ENCODE data around the gene MPC1. TPM values are rescaled to one million over a fixed set of nuclear protein-coding genes. Genes with fewer than 3 reads are reported as not detected.
A peak's percentile ranks its signal among the peaks of the same experiment; 100 is the strongest.

The MPC1 gene
- total RNA-seq, 1 donor from 2014 or later, result 17.0 TPM

GRCh38 chr6:166323395-166323794, 59.3 kb downstream of the MPC1 start:
- Mint-ChIP-seq H3K9me3 (ENCODE audit: unreplicated experiment) (no peaks in the 10 kb centered on the region), H3K4me1 (ENCODE audit: low read depth, unreplicated experiment) (peaks cover 8% of the 10 kb centered on the region), H3K27ac (ENCODE audit: unreplicated experiment) (no peak overlapping the region), H3K27me3 (ENCODE audit: unreplicated experiment) (peaks cover 3% of the 10 kb centered on the region), H3K36me3 (ENCODE audit: unreplicated experiment) (no peaks in the 10 kb centered on the region), H3K4me3 (ENCODE audit: unreplicated experiment) (no peak overlapping the region)
- no peak for TF ChIP-seq CTCF (IDR thresholded peaks at IDR 0.05; ENCODE audit: partially characterized antibody, unreplicated experiment)
- DNase-seq, result no peak

GRCh38 chr6:166318649-166319600, 63.8 kb downstream of the MPC1 start:
- peak overlapping the region; percentile 44 for H3K27ac Mint-ChIP-seq (ENCODE audit: unreplicated experiment)
- DNase-seq, result no peak
- no peaks in the 10 kb centered on the region for H3K36me3 Mint-ChIP-seq (ENCODE audit: unreplicated experiment)
- H3K4me3 Mint-ChIP-seq (ENCODE audit: unreplicated experiment), result no peak overlapping the region
- no peaks in the 10 kb centered on the region for H3K9me3 Mint-ChIP-seq (ENCODE audit: unreplicated experiment)
- no peak for TF ChIP-seq CTCF (IDR thresholded peaks at IDR 0.05; ENCODE audit: partially characterized antibody, unreplicated experiment)
- peaks cover 3% of the 10 kb centered on the region for H3K4me1 Mint-ChIP-seq (ENCODE audit: low read depth, unreplicated experiment)
- peaks cover 3% of the 10 kb centered on the region for H3K27me3 Mint-ChIP-seq (ENCODE audit: unreplicated experiment)

- no peaks in the 10 kb centered on the region for H3K9me3 Mint-ChIP-seq (ENCODE audit: unreplicated experiment)
- no peak for DNase-seq
- no peak overlapping the region for H3K27ac Mint-ChIP-seq (ENCODE audit: unreplicated experiment)
- H3K36me3 Mint-ChIP-seq (ENCODE audit: unreplicated experiment), result no peaks in the 10 kb centered on the region
- no peak for TF ChIP-seq CTCF (IDR thresholded peaks at IDR 0.05; ENCODE audit: partially characterized antibody, unreplicated experiment)
- H3K4me3 Mint-ChIP-seq (ENCODE audit: unreplicated experiment), result no peak overlapping the region
- peaks cover 3% of the 10 kb centered on the region for H3K27me3 Mint-ChIP-seq (ENCODE audit: unreplicated experiment)
- H3K4me1 Mint-ChIP-seq (ENCODE audit: low read depth, unreplicated experiment), result peaks cover 3% of the 10 kb centered on the region
Measured at GRCh38 chr6:166318227-166318626, 64.5 kb downstream of the MPC1 start.

- Mint-ChIP-seq H3K27me3 (ENCODE audit: unreplicated experiment) (peaks cover 3% of the 10 kb centered on the region), H3K36me3 (ENCODE audit: unreplicated experiment) (no peaks in the 10 kb centered on the region), H3K27ac (ENCODE audit: unreplicated experiment) (no peak overlapping the region), H3K9me3 (ENCODE audit: unreplicated experiment) (no peaks in the 10 kb centered on the region), H3K4me1 (ENCODE audit: low read depth, unreplicated experiment) (peaks cover 3% of the 10 kb centered on the region), H3K4me3 (ENCODE audit: unreplicated experiment) (no peak overlapping the region)
- TF ChIP-seq CTCF (IDR thresholded peaks at IDR 0.05; ENCODE audit: partially characterized antibody, unreplicated experiment), result no peak
- no peak for DNase-seq
Measured at GRCh38 chr6:166317261-166318212, 65.2 kb downstream of the MPC1 start.
